HG02970 (cell line): ENCODE data around the gene NKAIN2.

Experiments
- ATAC-seq: cut with Tn5 transposase; IDR thresholded peaks from one replicate; pipeline ENCODE4 v1.9.1; 2021; ENCODE audit warnings: mild to moderate bottlenecking, moderate library complexity, moderate number of reproducible peaks; ENCODE audit not compliant: unreplicated experiment, low FRiP score

Gene NKAIN2

DNA sequence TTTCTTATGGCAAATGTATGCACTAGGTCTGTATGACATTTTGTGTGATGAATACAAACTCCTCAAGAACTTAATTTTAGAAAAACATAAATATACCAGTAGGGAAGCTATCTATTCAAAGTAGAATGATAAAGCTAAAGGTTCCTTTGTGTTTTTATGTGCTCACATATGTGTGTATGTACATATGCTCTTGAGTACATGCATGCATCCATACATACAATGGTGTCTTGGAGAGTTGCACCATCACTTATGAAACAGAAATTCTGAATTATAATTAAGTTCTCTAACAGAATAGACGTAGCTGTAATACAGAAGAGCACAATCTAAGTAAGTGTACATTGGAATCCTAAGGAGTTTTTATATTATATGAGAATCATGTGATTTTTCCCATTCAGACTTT, 2.3 kb downstream of the NKAIN2 start:
- ATAC-seq = no peak

DNA sequence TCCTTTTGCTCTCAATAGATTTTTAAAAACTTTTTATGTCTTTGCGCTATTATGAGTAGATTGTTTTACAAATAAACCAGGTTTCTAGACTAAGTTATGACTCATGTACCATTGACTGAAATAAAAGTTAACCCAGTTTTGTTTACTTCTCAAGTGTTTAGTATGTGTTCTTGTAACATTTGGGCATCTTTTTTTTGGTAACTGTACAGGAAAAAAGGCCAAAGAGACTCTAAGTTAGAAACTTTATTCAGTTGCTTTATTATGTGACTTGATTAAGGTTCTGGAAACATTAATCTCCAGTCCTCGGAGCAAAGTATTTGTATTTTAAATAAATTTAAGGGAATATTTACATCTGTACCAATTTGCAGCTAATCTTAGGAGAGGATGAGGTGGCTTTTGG, 2.9 kb downstream of the NKAIN2 start:
- no peak for ATAC-seq

DNA sequence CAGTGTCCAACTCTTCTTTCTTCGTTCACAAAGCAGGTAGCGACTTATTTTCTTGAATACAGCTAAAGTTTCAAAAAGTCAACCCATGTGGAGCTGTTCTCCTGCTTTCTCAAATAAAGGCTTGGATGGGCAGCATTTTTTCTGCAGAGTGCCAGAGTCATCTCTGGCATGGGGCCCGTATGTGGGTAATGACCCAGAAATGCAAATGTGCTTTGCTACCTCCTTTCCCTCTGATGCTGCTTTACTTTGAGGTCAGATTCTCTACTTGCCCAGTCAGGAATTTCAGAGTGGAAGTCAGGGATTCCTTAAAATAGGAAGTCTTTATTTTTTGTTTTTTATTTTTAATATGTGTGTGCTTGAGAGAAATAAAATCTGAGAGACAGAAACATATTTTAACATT, 4.9 kb downstream of the NKAIN2 start:
- no peak for ATAC-seq

DNA sequence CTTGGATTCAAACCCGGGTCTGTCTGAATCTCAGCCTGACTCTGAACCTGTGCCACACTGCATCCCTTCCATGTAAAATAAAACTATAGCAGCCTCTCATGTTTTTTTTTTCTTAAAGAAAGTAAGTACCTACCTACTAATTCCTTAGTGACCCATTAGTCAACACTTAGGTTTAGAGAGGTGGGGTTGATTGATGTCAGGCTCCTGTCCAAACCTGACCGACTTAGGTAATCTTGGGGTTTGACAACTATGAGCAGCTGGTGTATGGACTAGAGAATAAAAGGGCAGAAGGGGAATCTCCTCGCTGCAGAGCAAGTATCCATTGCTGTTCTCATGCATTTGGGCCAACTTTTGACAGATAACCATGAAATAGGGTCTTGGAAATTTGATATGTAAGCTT, 6.5 kb downstream of the NKAIN2 start:
- ATAC-seq = no peak

DNA sequence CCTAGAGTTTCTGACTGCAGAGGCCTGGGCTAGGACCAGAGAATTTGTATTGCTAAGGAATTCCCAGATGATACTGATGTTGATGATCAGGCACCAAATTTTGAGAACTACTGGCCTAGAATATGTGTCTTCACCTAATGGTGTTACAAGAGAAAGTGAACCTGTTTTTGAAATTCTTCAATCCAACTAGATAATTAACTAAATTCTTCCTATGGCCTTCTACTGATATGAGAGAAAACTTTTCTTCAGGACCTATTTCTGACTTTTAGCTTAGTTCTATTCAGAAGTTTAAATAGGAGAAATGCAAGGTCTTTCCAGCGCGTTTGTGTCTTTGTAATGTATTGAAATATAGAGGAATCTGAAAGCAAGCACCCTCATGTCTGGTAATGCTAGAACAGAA, 7.3 kb downstream of the NKAIN2 start:
- no peak for ATAC-seq

DNA sequence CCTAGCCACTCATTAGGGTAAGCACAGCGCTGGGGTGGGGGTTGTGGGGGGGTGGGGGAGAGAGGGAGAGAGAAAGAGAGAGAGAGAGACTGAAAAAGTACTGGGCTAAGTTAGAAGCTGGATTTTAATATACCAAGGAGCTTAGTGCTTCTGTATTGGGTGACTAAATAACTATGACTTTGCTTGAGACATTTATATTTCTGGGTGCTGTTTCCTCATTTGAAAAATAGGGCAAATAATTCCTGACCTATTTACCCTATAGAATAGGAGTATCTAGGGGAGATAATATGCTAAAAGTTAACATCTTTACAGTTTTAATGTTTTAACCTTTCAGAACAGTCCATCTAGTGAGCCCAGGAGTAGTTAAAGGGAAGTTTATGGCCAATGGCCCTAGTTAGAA, 7.7 kb downstream of the NKAIN2 start:
- no peak for ATAC-seq

DNA sequence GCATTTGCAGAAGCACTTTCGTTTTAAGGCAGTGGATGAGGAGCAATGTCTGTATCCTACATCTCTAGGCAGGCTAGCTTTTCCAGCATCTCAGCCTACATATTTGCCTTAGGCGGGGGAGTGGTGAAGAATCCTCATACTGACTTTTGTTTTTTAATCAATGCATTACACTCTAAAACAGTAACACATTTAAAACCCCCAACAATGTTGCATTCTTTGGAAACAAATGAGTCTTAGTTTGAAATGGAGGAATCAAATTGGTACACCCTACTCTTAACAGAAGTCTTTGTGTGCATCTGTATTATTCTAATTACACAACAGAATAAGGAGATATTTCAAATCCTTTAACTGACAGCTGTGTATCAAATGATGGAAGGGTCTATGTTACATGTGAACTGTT, 9.0 kb downstream of the NKAIN2 start:
- ATAC-seq = no peak

DNA sequence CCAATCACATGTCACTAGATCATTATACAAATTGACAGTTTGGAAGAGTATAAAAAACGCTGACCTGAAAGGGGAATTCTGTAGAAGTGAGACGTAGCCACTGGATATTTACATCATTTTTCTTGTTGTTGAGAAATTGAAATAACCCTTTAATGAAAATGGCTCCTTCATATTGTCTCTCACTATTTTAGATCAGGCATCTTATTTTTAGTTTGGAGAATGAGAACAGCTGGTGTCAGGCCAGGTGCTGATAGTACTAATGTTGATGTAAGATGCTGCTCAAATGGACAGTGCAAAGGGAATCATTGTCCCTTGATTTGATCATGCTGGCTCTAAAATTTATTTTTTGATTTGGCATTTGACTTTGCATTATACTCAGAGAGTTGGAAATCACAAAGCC, 17.4 kb downstream of the NKAIN2 start:
- ATAC-seq = no peak

DNA sequence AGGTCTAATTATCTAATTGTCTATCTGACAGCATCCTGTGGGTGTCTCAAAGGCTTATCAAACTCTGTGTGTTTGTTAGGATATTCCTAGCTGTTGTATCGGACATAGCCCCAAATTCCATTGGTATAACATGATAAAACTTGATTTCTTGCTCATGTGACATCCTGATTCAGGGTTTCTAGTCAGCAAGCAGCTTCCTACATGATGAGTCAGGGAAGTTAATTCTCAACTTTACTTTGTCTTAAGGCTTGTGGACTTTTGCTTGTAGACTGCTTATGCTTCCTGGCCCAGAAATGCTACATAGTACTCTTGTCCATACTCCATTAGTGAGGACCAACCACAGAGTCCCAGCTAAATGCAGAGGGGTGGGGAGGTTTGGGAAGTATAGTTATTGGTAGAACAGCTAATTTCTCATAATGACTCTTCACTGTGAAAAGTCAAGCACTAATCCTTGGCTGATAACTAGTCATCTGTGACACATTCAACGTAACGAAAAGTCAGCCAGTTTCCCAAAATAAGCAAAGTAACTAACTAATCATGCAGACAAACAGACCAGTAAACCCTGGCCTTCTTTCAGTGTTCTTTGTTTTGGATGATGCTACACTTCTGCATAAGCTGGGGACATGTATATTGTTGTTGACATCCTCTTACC, 25.8 kb downstream of the NKAIN2 start:
- no peak for ATAC-seq

DNA sequence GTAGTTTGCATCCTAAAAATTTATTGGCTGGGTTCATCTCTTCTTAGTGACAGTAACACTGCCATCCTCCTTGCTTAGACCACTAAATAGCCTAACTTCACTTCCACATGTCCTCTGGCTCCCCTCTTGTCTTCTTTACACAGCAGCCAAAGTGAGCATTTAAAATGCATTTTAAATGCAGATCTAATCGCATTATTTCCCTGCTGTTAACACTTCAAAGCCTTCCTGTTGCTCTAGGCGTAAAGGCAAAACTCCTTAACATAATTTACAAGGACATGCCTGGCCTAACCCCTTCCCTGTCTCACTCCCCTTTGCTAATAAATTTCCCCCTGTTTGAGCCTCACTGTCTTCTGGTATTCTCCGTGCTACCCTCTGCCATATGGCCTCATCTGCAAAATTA, 26.5 kb downstream of the NKAIN2 start:
- ATAC-seq = no peak

DNA sequence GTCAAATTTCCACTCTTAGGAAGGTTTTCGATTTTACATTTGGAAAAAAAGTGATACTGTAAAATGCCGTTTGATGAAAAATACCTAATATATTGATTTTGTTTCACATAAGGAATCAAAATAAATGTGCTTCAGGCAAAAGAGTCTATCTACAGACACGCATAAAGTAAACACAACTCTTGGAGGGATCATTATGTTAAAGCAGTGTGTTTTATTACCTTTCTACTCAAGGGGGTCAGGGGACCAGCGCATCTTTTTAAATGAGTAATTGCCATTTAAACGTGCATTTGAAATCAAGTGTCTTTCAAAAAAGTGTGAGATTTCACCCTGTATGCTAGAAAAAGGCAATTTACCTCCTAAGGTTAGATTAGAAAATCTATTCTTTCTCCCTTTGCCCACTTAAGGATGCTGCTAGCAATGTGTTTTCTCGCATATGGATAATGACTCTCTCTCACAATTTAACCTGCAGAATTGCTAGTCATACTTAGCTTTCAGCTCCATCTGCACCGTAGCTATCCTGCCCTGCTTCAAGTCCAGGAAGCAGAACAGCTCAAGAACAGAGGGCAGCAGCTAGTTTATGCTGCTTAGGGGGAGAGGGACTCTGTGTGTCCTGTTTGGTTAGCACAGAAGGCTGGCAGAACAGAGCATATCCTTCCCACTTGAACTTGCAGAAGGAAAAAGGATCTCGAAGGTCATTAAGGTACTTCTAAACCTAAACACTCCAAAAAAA, 35.0 kb downstream of the NKAIN2 start:
- no peak for ATAC-seq

DNA sequence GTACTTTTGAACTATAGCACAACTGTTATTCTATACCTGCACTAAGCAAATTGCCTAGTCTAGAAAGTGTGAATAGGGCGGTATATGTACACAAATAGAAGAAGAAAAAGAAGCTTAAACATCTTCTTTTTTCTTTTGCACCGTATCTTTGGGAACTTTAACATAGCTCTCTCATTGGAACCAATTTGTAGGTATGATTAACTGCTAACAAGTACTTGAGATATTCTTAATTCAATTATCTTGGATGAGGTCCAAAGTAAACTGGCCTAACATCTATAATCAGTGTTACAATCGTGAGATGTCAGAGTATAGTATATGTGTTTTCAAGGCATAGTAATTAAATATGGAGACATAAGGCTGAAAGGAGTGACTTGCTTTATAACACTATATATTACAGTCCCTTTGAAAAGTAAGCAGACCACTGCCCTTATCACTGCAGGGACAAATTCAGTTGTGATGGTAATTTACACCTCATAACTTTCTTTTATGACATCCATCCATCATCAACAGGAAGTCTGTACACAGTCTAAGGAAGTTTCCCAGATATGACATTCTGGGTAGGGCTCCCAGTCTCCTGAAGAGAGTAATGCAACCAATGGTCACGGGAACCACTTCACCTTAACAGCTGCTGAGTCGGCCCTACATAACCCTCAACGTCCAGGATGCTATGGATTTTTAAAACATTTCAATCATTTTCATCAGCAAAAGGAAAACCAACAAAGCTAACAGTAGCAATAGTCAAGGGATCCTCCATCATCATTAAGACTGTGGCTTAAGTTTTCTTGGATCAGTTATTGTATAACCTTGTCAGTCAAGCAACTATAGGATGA, 37.6 kb downstream of the NKAIN2 start:
- ATAC-seq = no peak

DNA sequence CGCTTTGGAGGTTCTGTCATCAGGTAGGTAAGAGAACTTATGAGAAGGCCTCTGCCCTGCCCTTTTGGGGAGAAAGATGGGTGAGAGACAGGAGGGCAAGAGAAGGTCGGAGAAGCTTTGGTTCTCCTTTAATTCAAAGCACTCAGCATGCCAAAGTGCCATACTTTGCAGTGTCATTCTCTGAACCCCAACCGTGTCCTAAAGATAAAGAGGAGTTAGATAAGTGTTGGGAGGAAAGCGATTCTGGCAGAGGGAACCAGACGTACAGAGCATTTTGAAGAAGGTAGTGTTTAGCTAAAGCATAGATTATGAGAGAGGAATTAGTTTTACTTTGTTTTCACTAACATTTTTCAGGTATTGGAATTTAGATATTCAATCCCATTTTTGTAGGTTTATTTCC, 40.3 kb downstream of the NKAIN2 start:
- ATAC-seq = no peak

DNA sequence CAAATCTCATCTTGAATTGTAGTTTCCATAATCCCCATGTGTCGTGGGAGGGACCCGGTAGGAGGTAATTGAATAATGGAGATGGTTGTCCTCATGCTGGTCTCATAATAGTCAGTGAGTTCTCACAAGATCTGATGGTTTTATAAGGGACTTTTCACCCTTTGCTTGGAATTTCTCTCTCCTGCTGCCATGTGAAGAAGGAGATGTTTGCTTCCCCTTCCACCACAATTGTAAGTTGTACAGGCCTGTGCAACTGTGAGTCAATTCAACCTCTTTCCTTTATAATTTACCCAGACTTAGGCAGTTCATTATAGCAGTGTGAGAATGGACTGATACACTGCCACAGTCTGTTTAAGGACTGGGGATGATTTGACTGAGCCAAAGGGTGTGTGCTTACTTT, 44.7 kb downstream of the NKAIN2 start:
- ATAC-seq = no peak

DNA sequence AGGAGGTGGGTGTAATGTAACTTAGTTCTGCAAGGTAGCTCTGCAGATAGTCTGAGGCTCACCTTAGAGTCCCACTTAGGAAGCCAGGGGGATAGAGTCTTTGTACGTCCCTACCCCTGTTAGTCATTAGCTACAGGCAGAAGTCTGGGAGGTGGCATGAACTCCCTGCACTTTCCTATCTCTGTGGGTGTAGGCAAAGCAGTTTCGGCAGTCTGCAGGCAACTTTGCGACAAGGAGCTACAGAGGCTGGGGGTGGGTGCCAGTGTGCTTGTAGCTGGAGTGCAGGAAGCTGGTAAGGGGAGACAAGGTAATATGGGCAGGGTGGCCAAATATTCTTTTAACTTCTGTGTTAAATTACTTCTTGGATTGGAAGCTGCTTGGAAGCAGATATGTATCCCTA, 45.7 kb downstream of the NKAIN2 start:
- ATAC-seq = no peak

DNA sequence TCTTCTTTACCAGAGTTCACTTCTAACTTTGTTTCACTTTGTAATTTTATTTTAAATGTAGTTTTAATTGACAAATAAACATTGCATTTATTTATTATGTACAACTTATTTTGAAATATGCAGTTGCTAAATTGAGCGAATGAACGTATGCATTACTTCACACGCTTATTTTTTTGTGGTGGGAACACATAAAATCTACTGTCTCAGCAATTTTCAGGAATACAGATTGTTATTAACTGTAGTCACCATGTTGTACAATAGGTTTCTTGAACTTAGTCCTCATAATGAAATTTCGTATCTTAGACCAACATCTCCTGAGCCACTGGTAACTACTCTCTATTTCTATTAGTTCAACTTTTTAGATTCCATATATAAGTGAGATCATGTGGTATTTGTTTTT, 46.9 kb downstream of the NKAIN2 start:
- no peak for ATAC-seq

DNA sequence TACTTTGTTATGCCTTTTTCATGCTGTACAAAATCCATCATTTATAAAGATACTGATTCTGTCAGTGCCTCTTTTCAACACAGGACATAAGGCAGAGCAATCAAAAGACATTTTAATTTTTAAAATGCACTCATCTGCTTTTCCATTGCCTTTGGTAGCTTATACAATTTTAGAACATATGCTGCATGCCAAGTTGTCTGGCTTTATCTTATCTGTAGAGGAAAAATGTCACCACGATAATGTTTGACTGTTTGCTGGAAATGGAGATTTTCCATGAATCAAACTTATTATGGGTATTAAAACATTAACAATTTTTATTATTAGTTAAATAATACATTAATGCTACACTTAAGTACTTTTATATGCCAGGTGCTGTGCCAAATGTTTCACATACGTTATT, 50.5 kb downstream of the NKAIN2 start:
- no peak for ATAC-seq

DNA sequence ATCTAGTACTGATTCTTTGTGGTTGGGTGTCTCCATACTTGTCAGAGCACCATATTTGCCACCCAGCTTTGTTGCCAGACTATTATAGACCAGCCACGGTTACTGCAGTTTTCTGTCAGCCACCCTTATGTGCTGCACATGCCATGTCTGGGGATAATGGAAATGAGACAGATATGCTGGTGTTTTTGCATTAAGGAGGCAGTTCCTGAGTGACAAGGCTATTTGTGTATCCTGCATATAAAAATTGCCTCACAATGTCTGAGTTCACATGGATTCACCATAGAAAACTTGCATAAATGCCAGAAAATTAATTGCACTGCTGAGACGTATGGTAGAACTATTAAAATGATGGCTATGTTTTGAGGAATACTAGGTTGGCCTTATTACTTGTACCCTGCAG, 51.8 kb downstream of the NKAIN2 start:
- no peak for ATAC-seq

DNA sequence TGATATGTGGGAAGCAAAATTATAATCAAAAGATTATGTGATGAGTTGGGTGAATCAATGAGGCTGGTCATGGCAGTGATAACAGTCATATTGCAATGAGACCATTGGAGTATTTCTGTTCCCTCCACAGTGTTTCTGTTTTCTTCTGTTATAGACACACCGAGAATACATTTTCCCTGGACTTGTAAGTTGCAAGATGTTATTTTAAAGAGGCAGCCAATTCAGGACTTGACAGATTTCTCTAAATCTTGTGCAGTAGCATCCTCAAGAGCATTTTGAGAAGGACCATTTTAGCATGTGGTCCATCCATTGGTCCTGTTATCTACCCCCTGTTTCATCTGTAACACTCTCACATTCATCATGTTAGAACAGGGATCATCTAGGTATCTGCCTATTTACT, 55.6 kb downstream of the NKAIN2 start:
- ATAC-seq = no peak

DNA sequence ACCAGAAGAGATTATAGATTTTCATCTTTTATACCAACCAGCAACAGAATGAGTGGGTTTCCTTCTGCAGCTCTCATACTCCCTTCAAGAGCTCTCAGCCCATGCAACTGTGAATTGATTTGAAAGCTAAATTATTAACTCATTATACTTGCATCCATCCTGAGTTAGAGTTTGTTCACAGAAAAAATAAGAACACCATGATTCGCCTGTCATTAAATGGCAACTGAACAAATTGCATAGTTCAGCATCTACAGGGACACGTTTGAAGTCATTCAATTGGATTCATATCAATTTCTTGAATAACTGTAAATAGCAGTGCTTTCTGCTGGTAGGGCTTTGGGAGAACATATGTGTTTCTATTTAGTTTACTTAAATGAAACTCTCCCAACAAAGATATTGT, 65.7 kb downstream of the NKAIN2 start:
- no peak for ATAC-seq

DNA sequence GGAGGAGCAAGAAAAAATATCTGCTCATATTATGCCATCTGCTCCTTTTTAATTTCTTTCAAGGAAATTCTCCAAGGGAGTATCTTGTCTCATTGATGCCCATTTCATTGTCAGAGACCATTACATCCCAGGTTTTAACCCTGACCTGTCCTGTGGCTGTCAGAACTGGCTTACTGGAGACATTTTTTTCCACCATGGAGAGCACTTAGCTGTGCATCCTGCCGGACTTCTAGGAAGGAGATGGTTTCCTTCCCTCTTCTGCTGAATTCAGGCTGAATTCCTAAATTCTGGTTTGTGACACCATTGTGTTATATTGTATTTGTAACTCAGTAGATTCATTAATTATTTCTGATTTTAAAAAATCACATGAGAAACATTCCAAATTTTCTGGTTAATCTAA, 70.3 kb downstream of the NKAIN2 start:
- no peak for ATAC-seq

DNA sequence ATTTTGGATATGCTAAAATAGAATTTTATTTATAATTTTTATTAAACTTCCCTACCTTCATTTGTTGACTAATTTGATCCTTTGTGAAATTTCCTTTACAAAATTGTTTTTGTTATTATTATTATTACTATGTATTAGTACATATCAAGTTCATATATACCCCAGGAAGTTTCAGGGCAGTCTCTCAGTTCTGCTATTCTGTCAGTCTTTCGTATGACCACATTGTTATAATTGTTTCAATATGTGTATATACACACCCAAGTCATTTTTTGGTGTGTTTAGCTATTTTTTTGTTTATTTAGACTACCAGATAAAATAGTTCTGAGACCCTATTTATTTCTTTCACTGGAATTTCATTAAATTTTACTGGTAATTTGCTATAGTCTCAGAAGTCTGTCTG, 72.1 kb downstream of the NKAIN2 start:
- no peak for ATAC-seq
